ENCODE results near the gene RPL5. TPM values are rescaled to one million over a fixed set of nuclear protein-coding genes. Genes with fewer than 3 reads are reported as not detected.

RPL5 gene
- total and polyA plus RNA-seq, 2 donors (not counting 1 experiment from before 2014, with no cell fraction given): 1,104 to 1,477 TPM

- H4K20me1 ChIP-seq (ENCODE audit: control insufficient read depth, insufficient read depth, low read length, poor library complexity, severe bottlenecking): no peaks in the 10 kb centered on the region
- ATAC-seq (ENCODE audit: low read depth): no peak
- H3K9me3 ChIP-seq (ENCODE audit: control extremely low read depth in 1 of 3, control insufficient read depth in 2 of 3, insufficient read depth in 1 of 3, low read length in 2 of 3): no peaks in the 10 kb centered on the region
- H3K27ac Mint-ChIP-seq: no peak overlapping the region
- H3K4me3 ChIP-seq (ENCODE audit: control extremely low read depth in 1 of 5, extremely low read depth in 1 of 5, insufficient read depth in 1 of 5, low read depth in 2 of 5, low read length in 4 of 5): no peak overlapping the region
- no peak overlapping the region for H3K4me3 Mint-ChIP-seq
- ChIA-PET POLR2A (no interaction called here), CTCF (interaction anchor here (0.7 to 7.3 kb wide), 9 partner anchors 15 to 819 kb away, joined by 3 to 168 read pairs (median 20); partner anchors contain the start of genes EVI5 and RPL5)
- TF ChIP-seq CTCF (IDR thresholded peaks at IDR 0.05): no peak
- TF ChIP-seq EZH2 (IDR thresholded peaks at IDR 0.05; ENCODE audit: borderline replicate concordance, insufficient read depth, low read depth, low read length, poor library complexity, severe bottlenecking): no peak
- H3K4me1 ChIP-seq (ENCODE audit: control insufficient read depth in 2 of 2, insufficient read depth in 2 of 2, low read length in 2 of 2): no peaks in the 10 kb centered on the region
- intact Hi-C loops (cut with micrococcal nuclease): no loop called here
- peaks cover 4% of the 10 kb centered on the region for H3K27me3 Mint-ChIP-seq
- H3K9ac ChIP-seq (ENCODE audit: low read length): no peak overlapping the region
- WGBS (ENCODE audit: insufficient coverage): 100% methylated on average over 1 of the region's 2 CpGs
- H3K4me1 Mint-ChIP-seq: peaks cover 2% of the 10 kb centered on the region
- no peak for DNase-seq
- no peaks in the 10 kb centered on the region for H3K9me3 Mint-ChIP-seq (ENCODE audit: insufficient read depth)
- H3K36me3 ChIP-seq (replicated peaks in 1 of 2; ENCODE audit: control extremely low read depth in 1 of 2, control insufficient read depth in 1 of 2, extremely low read depth in 1 of 2, insufficient read depth in 2 of 2, low read length in 1 of 2): no peaks in the 10 kb centered on the region
- H3K27ac ChIP-seq (ENCODE audit: low read length in 2 of 2): no peak overlapping the region
- no peaks in the 10 kb centered on the region for H3K27me3 ChIP-seq (replicated peaks in 1 of 4; ENCODE audit: control extremely low read depth in 1 of 4, control insufficient read depth in 3 of 4, insufficient read depth in 4 of 4, low read length in 3 of 4)
- no peaks in the 10 kb centered on the region for H3K79me2 ChIP-seq (ENCODE audit: control insufficient read depth, insufficient read depth, low read length)
- no peak overlapping the region for H3K4me2 ChIP-seq (replicated peaks; ENCODE audit: low read depth, low read length, poor library complexity, severe bottlenecking)
- no peak overlapping the region for H2AFZ ChIP-seq (ENCODE audit: insufficient read depth, low read depth, low read length, poor library complexity, severe bottlenecking)
These were observed 15.1 kb upstream of the RPL5 start for GRCh38 chr1:92816732-92817131.

- H3K4me3 Mint-ChIP-seq: no peak overlapping the region
These were observed 14.6 kb upstream of the RPL5 start for GRCh38 chr1:92817137-92817697.

More at GRCh38 chr1:92817137-92817697, 14.6 kb upstream of the RPL5 start:
- ChIA-PET CTCF (interaction anchor here (0.7 to 7.3 kb wide), 10 partner anchors 14 to 820 kb away, joined by 3 to 168 read pairs (median 14); partner anchors contain the start of genes EVI5 and RPL5), POLR2A (no interaction called here)
- H3K9me3 Mint-ChIP-seq (ENCODE audit: insufficient read depth): no peaks in the 10 kb centered on the region
- WGBS (ENCODE audit: insufficient coverage): no CpG with 5 or more reads among the region's 1 CpG
- peaks cover 4% of the 10 kb centered on the region for H3K27me3 Mint-ChIP-seq
- Histone ChIP-seq H3K4me2 (replicated peaks; ENCODE audit: low read depth, low read length, poor library complexity, severe bottlenecking) (no peak overlapping the region), H3K9ac (ENCODE audit: low read length) (no peak overlapping the region), H3K36me3 (replicated peaks in 1 of 2; ENCODE audit: control extremely low read depth in 1 of 2, control insufficient read depth in 1 of 2, extremely low read depth in 1 of 2, insufficient read depth in 2 of 2, low read length in 1 of 2) (no peaks in the 10 kb centered on the region), H4K20me1 (ENCODE audit: control insufficient read depth, insufficient read depth, low read length, poor library complexity, severe bottlenecking) (no peaks in the 10 kb centered on the region), H3K79me2 (ENCODE audit: control insufficient read depth, insufficient read depth, low read length) (no peaks in the 10 kb centered on the region), H3K9me3 (ENCODE audit: control extremely low read depth in 1 of 3, control insufficient read depth in 2 of 3, insufficient read depth in 1 of 3, low read length in 2 of 3) (no peaks in the 10 kb centered on the region), H3K27ac (ENCODE audit: low read length in 2 of 2) (no peak overlapping the region), H2AFZ (ENCODE audit: insufficient read depth, low read depth, low read length, poor library complexity, severe bottlenecking) (no peak overlapping the region), H3K4me3 (ENCODE audit: control extremely low read depth in 1 of 5, extremely low read depth in 1 of 5, insufficient read depth in 1 of 5, low read depth in 2 of 5, low read length in 4 of 5) (no peak overlapping the region), H3K4me1 (ENCODE audit: control insufficient read depth in 2 of 2, insufficient read depth in 2 of 2, low read length in 2 of 2) (no peaks in the 10 kb centered on the region), H3K27me3 (replicated peaks in 1 of 4; ENCODE audit: control extremely low read depth in 1 of 4, control insufficient read depth in 3 of 4, insufficient read depth in 4 of 4, low read length in 3 of 4) (no peaks in the 10 kb centered on the region)
- no peak overlapping the region for H3K27ac Mint-ChIP-seq
- TF ChIP-seq CTCF (IDR thresholded peaks at IDR 0.05) (no peak), EZH2 (IDR thresholded peaks at IDR 0.05; ENCODE audit: borderline replicate concordance, insufficient read depth, low read depth, low read length, poor library complexity, severe bottlenecking) (no peak)
- intact Hi-C loops (cut with micrococcal nuclease): no loop called here
- H3K4me1 Mint-ChIP-seq: peaks cover 2% of the 10 kb centered on the region
- ATAC-seq (ENCODE audit: low read depth) (no peak), DNase-seq (no peak)
